HepG2 (cell line): ENCODE measurements around the gene ARHGDIA. TPM values are rescaled to one million over a fixed set of nuclear protein-coding genes. Genes with fewer than 3 reads are reported as not detected.

Experiments used
- ATF5 ChIP-seq: sonication (generic); formaldehyde crosslinking; IDR thresholded peaks from 2 replicates; pipeline ENCODE4 v1.4.0; 2020; ENCODE audit warnings: mild to moderate bottlenecking, low read depth, missing genetic modification reagents
- HBP1 ChIP-seq: IDR thresholded peaks from 2 replicates; pipeline ENCODE4 v1.6.1; 2016; ENCODE audit warnings: low read depth, control low read depth
- HNF4A ChIP-seq: sonication (generic); formaldehyde crosslinking; IDR thresholded peaks from 2 replicates; pipeline ENCODE4 v1.4.0; 2020; ENCODE audit warnings: missing genetic modification reagents
- MAX ChIP-seq: IDR thresholded peaks from 2 replicates; pipeline ENCODE4 v1.6.1; 2012; ENCODE audit warnings: inconsistent platforms
- MED1 ChIP-seq: sonication (generic); formaldehyde crosslinking; IDR thresholded peaks from 2 replicates; pipeline ENCODE4 v1.4.0; 2020; ENCODE audit warnings: missing genetic modification reagents
- MED13 ChIP-seq: sonication (generic); formaldehyde crosslinking; IDR thresholded peaks from 2 replicates; pipeline ENCODE4 v1.5.0; 2020; ENCODE audit warnings: missing genetic modification reagents
- RAD21 ChIP-seq: fragments of 450-650 bp; formaldehyde crosslinking; IDR thresholded peaks from 2 replicates; pipeline ENCODE4 v1.5.0; 2020; ENCODE audit warnings: mild to moderate bottlenecking
- RBFOX2 ChIP-seq: fragments of 200-400 bp; formaldehyde crosslinking; IDR thresholded peaks from 2 replicates; pipeline ENCODE4 v1.6.1; 2017; ENCODE audit warnings: low read depth, mild to moderate bottlenecking, low read length
- THRA ChIP-seq: sonication (generic); formaldehyde crosslinking; IDR thresholded peaks from 2 replicates; pipeline ENCODE4 v1.4.0; 2020; ENCODE audit warnings: missing genetic modification reagents, borderline replicate concordance
- ZBTB42 ChIP-seq: sonication (generic); formaldehyde crosslinking; IDR thresholded peaks from 2 replicates; pipeline ENCODE4 v1.5.0; 2020; ENCODE audit warnings: mild to moderate bottlenecking, missing genetic modification reagents
- ZBTB8A ChIP-seq: sonication (generic); formaldehyde crosslinking; IDR thresholded peaks from 2 replicates; pipeline ENCODE4 v1.4.0; 2020; ENCODE audit warnings: mild to moderate bottlenecking, low read depth, missing genetic modification reagents, borderline replicate concordance
- ZNF138 ChIP-seq: sonication (generic); formaldehyde crosslinking; IDR thresholded peaks from 2 replicates; pipeline ENCODE4 v1.5.0; 2020; ENCODE audit warnings: mild to moderate bottlenecking, low read depth, missing genetic modification reagents
- ZNF574 ChIP-seq: sonication (generic); formaldehyde crosslinking; IDR thresholded peaks from 2 replicates; pipeline ENCODE4 v1.4.0; 2020; ENCODE audit warnings: missing genetic modification reagents
- ZNF609 ChIP-seq: sonication (generic); formaldehyde crosslinking; IDR thresholded peaks from 2 replicates; pipeline ENCODE4 v1.4.0; 2020; ENCODE audit warnings: mild to moderate bottlenecking, missing genetic modification reagents, borderline replicate concordance
- ZNF713 ChIP-seq: sonication (generic); formaldehyde crosslinking; IDR thresholded peaks from 2 replicates; pipeline ENCODE4 v1.4.0; 2020; ENCODE audit warnings: mild to moderate bottlenecking, missing genetic modification reagents
- ZNF737 ChIP-seq: sonication (generic); formaldehyde crosslinking; IDR thresholded peaks from 2 replicates; pipeline ENCODE4 v1.5.0; 2020; ENCODE audit warnings: missing genetic modification reagents, mild to moderate bottlenecking, borderline replicate concordance
- polyA plus RNA-seq, 8 experiments: library from polyadenylated mRNA; depleted of rRNA in 3 of 8; stranded (reverse) in 7 of 8; unstranded in 1 of 8; fragments of >200 nt; fragmentation: Illumina TruSeq in 4 of 8; extraction: Trizol in 4 of 8; gene quantifications; 2 replicates each; pipeline versions ENCODE4 v1.2.1 to v1.2.3, GENCODE V29; 2011 to 2016; ENCODE audit warnings: low read depth in 4 of 8, missing spikeins in 1 of 8, mixed read lengths in 1 of 8; ENCODE audit not compliant: insufficient read depth in 1 of 8
- total RNA-seq, 5 experiments: library from RNA; depleted of rRNA; stranded (reverse); fragments of >200 nt; fragmentation: Illumina TruSeq; extraction: Trizol; gene quantifications; 2 replicates each; pipeline ENCODE4 v1.2.3, GENCODE V29; 2016; ENCODE audit warnings: low read depth in 1 of 5

The ARHGDIA gene
- total and polyA plus RNA-seq, 2 of the 13 experiments (the other 11 are each of a cell fraction or from before 2014, with no cell fraction given) = 40.0 to 64.0 TPM

- 0 out of 2 replicates have a peak, but pooled peaks have one; percentile 14 for TF ChIP-seq HBP1
- no peak for TF ChIP-seq MED1 (CRISPR knock-in tag)
- no peak for TF ChIP-seq MED13 (CRISPR knock-in tag)
- TF ChIP-seq ZNF713 (CRISPR knock-in tag) = no peak
- no peak for TF ChIP-seq MAX
- TF ChIP-seq ZNF737 (CRISPR knock-in tag) = peak; percentile 41; the same call in 1 of the 2 replicates
- no peak for TF ChIP-seq ZNF574 (CRISPR knock-in tag)
- no peak for TF ChIP-seq HNF4A
- TF ChIP-seq ZNF138 (CRISPR knock-in tag) = no peak; the same call in 1 of the 2 replicates
- no peak for TF ChIP-seq ATF5 (CRISPR knock-in tag)
- no peak for TF ChIP-seq RAD21 (CRISPR knock-in tag)
- TF ChIP-seq THRA = no peak; the same call in 1 of the 2 replicates
- TF ChIP-seq ZBTB42 (CRISPR knock-in tag) = 0 out of 2 replicates have a peak, but pooled peaks have one; percentile 50
- TF ChIP-seq ZNF609 = 0 out of 2 replicates have a peak, but pooled peaks have one; percentile 10
- 0 out of 2 replicates have a peak, but pooled peaks have one; percentile 22 for TF ChIP-seq RBFOX2
- no peak for TF ChIP-seq ZBTB8A (CRISPR knock-in tag)
Measured at GRCh38 chr17:81858967-81859905, 11.9 kb downstream of the ARHGDIA start (continued).
